GM19240 (cell line): ENCODE results near the gene CCNA1.

Source experiments
- DNase-seq: peaks from one replicate; pipeline ENCODE4 v3.0.0; 2011; ENCODE audit warnings: low spot score; ENCODE audit not compliant: insufficient read length

The CCNA1 gene

DNA sequence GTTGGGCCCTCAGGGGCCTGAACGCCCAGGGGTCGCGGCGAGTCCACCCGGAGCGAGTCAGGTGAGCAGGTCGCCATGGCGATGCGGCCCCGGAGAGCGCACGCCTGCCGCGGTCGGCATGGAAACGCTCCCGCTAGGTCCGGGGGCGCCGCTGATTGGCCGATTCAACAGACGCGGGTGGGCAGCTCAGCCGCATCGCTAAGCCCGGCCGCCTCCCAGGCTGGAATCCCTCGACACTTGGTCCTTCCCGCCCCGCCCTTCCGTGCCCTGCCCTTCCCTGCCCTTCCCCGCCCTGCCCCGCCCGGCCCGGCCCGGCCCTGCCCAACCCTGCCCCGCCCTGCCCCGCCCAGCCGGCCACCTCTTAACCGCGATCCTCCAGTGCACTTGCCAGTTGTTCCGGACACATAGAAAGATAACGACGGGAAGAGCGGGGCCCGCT is at the start of gene CCNA1:
TSS of gene CCNA1 (plus strand) at position 390 of the 439 bp plus-strand sequence. CDS start 562 bp downstream, outside the sequence.
- DNase-seq: no peak

DNA sequence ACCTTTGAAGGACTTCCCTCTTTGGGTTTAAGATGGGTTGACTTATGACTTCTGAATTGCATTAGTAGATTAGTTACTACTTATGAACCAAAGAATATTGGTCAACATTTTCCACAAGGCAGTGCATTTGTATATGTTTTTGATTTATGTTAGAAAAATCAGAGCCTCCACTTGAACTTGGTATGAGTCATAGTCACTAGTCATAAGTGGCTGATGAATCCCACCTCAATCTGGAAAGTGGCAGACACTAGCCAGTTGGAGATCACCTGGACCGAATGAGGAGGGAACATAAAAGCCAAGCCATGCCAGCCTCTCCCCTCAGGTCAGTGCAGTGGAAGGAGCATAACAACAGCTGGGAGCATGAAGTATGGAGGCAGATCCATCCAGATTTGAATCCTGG is 46.8 kb upstream of the CCNA1 start:
- no peak for DNase-seq

DNA sequence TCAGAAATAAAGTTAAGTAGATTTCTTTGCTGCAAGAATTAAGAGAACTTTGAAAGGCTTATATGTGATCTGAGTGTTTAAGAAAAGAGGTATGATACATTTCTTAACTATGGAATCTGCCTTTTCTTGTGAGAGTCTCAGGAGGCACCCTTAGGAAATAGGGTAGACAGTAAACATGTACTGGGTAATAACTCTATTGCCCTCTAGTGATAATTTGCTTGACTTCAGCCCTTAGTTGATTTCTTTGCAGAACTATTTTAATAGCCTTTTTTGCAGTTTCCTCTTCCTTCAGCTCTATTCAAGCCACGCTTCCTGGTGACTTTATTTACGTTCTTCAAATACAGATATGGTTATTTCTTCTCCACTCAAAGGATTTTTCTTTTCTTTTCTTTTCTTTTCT is 37.0 kb upstream of the CCNA1 start:
- no peak for DNase-seq

DNA sequence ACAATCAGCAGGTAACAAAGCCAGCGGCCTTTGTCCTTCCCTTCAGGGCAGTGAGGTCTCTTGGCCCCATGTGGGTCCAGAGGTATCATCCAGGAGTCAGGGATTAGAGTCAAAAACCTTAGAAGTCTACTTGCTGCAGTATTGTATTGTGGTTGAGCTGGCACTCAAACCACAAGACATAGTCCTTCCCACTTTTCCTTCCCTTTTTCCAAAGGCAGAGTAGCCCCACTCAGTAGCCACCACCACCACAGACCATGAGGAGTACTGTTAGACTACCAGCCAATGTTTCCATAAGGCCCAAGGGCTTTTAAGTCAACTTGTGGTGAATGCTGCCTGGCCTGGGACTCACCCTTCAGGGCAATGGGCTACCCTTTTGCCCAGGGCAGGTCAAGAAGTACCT is 27.1 kb upstream of the CCNA1 start:
- DNase-seq: no peak

DNA sequence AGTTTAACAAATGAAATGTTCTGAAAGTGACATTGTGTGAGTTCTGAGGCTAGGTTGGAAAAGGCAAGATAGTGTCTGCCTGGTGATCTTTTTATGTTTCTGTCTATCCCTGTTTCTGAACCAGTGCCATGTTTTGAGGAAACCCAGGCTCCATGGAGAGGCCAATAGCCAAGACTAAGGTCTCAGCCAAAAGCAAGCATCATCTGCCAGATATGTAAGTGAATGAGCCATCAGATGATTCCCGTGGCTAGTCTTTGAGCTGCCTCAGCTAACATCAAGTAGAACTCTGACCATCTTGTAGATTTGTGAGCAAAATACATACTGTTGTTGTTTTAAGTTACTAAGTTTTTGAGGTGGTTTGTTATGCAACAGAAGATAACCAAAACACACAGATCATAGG is 19.6 kb upstream of the CCNA1 start:
- DNase-seq: no peak

DNA sequence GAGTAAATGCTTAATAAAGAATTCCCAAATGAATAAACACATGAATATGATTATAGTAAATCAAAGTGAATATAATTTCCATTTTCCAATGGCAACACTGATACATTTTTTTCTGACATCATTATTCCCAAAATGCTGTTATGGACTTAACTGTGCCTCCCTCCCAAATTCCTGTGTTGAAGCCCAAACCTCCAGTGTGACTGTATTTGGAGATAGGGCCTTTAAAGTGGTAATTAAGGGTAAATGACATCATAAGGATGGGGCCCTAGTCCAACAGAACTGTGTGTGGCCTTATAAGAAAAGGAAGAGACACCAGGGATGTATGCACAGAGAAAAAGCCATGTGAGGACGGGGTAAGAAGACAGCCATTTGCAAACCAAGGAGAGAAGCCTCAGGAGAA is 19.1 kb upstream of the CCNA1 start:
- DNase-seq: no peak

DNA sequence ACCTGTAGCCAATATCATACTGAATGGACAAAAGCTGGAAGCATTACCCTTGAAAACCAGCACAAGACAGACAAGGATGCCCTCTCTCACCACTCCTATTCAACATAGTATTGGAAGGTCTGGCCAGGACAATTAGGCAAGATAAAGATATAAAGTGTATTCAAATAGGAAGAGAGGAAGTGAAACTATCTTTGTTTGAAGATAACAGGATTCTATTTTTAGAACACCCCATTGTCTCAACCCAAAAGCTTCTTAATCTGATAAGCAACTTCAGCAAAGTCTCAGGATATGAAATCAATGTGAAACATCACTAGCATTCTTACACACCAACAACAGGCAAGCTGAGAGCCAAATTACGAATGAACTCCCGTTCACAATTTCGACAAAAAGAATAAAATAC is 17.8 kb upstream of the CCNA1 start:
- no peak for DNase-seq

DNA sequence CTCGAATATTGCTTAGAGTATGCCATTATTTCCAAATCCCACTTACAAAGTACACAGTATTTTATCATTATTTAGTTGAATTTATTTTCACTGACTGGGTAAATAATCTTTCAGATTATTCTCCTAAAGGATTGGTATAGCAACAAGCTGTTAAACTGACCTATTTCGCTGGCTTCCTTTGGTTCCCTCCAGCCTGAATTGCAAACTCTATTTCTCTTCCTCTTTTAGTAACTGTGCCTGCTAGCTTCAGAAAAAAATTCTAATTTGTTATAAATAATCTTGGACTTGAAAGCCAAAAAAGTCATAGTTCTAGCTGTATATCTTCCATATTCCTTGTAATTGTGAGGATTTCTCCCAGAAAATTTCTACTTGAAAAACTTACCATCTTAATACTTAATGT is 15.0 kb upstream of the CCNA1 start:
- no peak for DNase-seq

DNA sequence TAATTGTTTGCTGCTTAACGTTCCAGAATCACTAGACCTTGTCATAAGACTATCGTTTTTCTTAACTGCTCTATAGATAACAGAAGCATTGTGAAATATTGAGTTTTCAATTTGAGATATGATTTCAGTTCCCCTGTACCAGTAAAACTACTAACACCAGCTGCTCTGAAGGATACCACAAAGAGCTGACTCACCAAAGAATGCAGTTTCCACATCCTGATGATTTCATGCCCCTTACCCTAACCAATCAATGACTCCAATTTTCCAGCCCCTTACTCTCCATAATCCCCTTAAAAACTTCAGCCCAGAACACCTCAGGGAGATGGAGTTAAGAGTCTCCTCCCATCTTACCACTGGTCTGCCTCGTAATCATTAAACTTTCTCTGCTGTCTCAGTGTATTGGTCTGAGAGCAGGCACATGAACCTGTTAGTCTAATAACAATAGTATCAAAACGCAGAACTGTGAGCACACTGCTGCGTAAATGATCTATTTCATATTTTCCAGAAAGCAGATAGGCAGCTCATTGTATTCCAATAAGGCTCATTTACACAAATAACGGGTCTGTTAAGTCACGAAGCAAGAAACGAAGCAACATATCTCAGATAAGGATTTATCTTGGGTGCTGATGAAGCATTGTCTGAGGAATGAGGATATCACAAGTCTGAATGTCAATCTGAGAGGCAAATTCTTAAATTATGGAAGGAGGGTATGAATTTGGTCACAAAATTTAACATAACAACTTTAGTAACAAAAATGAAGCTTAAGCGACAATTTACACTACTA is 14.1 kb upstream of the CCNA1 start:
- DNase-seq: no peak

DNA sequence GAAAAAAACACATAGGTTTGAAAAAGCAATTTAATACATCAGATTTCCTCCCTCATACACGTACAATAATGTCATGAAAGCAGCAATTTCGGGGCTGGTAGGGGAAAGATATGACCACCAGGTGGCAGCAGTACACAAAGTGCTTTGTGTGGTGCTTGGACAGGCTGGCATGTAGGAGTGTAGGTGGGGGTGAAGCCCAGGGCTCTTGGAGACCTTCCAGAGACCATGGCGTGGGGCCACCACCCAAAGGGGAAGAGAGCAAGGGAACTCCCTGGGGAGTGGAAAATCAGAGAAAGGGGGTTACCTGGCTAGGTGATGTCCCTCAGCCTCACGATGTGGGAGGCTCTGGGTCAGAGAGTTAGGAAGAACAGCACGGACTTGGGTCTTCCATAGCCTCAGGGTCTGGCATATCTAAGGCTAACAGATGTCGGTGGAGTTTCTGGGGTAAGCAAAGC is 11.8 kb upstream of the CCNA1 start:
- DNase-seq: peak; percentile 46

DNA sequence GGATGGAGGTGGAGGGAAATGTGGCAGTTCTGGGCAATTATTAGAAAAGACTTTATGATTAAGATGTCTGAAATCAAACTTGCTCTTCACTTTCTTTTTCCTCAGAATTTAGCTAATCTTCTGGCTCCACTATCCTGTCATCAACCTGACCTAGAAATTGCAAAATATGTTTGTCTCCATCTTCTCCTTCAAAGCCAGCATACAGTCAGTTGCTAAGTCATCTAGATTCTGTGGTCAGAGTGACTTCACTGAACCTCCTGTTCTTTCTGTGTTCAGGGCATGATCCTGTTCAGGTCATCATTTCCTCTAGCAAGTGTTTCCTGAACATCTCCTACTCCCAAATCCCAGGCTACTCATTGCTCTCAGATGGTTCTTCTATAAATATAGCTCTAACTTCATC is 10.8 kb upstream of the CCNA1 start:
- DNase-seq: no peak

DNA sequence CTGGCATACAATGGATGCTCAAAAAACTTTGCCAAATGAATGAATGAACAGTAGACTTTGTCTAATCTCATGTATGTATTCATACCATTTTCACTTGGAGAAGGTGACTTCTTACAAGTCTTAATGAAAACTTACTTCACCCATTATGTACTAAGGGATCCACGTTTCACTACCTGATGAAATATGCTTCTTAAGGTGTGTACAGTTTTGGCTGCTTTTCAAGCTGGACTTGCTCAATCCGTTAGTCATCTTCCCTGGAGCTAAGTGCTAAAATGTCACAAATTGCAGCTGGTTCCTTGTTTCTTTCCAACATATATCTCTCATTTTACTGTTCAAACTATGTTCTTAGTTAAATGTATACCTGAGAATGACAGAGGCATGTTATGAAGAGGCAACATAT is 4.2 kb upstream of the CCNA1 start:
- no peak for DNase-seq

DNA sequence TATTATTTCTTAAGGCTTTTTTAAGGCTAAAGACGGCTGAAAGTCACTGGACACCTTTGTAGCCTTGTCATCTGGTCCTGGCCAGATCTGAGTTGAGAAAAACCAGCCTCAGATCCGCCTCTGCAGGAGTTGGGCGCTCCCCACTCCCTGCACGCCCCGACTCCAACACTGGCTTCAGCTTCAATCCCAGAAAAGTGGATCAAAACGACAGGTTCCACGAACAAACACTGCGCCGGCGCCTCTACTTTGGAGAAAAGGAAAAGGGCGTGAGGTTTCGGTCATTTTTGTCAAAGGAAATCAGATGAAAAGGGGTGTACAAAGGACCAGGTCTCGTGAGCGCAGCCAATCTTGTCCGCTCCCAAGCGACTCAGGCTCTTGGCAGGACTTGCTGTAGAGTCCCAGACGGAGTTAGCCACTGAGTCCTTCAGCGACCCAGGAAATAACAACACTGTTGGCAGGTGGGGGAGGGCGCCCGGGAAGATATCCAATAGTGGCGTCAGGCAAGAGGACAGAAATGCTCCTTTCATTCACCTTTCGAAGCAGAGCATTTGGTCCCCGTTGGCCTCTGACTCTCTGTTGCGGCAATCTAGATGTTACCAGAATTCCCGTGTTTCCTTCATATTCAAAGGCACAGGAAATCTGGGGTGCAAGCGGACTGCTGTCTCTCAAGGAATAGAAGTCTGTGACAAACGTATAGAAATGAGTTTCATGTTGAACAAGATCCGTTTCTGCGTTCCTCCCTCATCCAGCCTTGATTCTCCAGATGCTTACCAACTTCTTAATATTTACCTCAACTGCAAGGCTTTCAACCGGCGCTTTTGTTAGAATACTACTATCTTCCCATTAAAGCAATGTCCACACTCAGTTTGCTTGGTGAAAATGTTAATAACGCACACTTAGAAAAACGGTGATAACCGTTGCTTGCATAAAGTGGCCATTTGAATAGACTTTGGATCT is 1.8 kb upstream of the CCNA1 start:
- no peak for DNase-seq

DNA sequence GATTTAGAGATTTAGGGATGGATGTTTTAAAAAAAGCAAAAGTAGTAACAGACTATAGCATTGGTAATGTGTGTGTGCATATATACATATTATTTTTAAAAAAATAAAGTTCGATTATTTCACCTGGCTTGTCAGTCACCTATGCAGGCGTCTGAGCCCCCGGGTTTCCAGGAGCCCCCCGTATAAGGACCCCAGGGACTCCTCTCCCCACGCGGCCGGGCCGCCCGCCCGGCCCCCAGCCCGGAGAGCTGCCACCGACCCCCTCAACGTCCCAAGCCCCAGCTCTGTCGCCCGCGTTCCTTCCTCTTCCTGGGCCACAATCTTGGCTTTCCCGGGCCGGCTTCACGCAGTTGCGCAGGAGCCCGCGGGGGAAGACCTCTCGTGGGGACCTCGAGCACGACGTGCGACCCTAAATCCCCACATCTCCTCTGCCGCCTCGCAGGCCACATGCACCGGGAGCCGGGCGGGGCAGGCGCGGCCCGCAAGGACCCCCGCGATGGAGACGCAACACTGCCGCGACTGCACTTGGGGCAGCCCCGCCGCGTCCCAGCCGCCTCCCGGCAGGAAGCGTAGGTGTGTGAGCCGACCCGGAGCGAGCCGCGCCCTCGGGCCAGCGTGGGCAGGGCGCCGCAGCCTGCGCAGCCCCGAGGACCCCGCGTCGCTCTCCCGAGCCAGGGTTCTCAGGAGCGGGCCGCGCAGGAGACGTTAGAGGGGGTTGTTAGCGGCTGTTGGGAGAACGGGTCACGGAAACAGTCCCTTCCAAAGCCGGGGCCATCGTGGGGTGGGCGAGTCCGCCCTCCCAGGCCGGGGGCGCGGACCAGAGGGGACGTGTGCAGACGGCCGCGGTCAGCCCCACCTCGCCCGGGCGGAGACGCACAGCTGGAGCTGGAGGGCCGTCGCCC is 840 bp upstream of the CCNA1 start:
- no peak for DNase-seq

DNA sequence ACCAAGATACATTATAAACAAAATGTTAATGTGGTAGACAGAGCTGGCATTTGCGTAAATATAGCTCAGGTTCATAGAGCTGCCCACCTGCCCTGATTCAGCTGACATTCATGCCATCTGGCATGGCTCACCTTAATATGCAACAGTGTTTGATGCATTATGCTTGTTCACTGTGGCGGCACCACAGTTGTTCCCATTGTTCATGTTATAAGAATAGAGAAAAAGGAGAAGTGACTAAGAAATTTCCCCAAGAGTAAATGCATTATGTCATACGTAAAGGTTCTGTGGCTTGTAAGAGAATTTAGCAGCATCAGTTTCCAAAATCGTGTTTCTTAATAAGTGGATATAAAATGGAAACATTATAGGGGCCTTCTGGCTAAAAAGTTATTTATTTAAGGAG is 4.5 kb downstream of the CCNA1 start:
- no peak for DNase-seq

DNA sequence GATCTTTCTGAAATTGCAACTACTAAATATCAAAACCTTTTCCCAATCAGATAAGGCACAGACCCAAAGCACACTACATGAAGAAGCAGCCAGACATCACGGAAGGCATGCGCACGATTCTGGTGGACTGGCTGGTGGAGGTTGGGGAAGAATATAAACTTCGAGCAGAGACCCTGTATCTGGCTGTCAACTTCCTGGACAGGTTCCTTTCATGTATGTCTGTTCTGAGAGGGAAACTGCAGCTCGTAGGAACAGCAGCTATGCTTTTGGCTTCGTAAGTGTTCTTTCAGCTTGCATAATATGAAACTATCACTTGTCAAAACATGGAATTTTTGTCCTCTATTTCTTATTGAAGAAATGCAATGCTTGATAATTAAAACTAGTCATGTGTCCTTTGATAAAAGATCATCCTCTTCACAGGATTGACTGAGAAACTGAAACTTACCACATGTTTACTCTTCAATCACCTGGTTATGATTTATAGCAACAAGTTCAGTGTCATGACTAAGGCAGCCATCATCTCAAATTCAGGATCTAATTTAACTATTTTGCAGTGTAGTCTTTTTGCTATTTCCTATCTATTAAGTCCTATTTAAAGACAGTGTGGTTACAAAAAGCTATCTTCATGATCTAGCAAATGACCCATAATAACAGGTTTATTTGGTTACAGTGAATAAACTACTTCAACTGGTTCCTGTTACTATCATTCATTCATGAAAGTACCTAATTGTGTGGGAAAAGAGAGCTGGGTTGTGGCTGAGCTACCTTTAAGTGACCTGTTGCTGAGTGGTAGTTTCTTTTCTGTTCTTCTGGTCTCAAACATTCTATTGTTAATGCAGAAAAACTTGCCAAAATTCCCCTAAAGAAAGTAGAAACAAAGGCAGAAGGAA is 6.5 kb downstream of the CCNA1 start:
- DNase-seq: no peak

DNA sequence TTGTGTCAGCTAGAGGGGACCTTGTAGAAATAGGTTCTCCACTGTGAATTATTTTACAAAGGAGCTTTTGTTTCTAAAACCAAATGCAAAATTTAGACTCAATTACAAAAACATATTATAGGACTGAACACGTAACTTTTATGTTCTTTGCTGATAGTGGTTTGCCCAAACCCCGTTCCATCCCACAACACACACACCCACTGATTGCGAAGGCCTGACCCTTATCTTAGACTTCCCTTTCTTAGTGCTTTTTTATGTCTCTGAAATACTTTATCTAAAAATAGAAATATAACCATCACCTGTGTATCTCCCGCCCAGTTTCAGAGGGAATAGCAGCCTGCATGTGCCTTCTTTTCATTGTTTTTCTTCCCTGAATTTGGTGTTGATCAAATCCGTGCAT is 13.0 kb downstream of the CCNA1 start:
- DNase-seq: no peak

DNA sequence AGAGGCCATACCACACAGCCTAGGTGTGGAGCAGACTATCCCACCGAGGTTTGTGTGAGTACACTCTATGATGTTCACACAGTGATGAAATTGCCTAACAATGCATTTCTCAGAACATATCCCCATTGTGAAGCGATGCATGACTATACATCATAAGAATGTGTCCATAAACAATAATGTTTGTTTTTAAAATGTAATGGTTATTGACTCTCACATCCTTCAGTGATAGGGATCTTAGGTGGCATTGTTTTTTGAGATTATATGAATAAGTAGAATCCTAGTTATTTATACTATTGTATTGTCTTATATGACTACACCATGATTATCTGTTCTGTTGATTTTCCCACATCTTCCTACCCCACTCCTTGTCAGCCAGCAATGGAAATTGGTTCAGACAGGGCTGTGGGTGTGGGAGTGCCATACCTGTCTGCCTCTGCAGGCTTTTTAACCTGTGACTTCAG is 13.6 kb downstream of the CCNA1 start:
- DNase-seq: no peak

DNA sequence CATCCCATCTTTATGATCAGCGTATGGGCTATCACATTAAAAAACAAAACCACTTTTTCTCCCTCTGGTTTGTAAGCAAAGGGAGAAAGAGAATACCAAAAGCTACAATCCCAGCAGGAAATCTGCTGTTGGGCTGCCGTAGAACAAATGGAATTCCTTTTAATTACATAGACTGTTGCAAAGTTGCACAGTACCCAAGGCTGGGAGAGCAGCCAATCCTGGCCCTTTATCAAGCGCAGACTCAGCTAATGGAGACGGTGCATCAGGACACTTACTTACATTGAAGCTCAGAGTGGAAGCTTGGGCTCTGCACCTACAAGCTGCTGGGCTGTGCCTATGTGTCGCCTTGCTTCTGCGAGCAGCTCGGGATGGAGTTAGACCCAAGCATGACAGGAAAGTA is 15.2 kb downstream of the CCNA1 start:
- no peak for DNase-seq

DNA sequence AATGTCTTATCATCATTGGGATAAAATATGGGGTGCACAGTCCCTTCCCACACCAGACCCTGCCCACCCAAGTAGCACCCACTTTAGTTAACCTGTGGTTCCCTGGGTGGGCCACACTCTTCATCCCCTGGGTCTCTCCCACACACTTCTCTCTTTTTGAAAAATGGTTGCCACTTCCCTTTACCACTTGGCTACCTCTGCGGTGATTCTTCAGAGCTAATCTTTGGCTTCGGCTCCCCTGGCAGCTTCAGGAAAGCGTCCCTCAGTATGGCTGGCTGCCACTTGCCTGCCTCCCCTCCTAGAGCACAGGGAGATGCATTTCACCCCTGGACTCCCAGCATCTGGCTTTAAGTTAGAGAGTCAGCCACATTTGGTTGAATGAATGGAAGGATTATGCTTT is 18.2 kb downstream of the CCNA1 start:
- no peak for DNase-seq
